ENCODE results near the gene TEKT5.

- TF ChIP-seq CTCF (conservative IDR thresholded peaks at IDR 0.05; ENCODE audit: low read depth, low read length) (no peak), EZH2 (IDR thresholded peaks at IDR 0.05; ENCODE audit: borderline replicate concordance, low read depth, low read length, poor library complexity, severe bottlenecking) (no peak)
These were observed 39.2 kb downstream of the TEKT5 start for GRCh38 chr16:10655415-10655977.

All from A673 (cell line).